Kasumi-1 (cell line): ENCODE measurements around the gene RAB5A.
"Not testable (repeated sequence)": the region's sequence is repeated elsewhere in the genome, so short reads cannot be mapped to it uniquely, and the experiment has no call there.

Source experiments
- DNase-seq, 2 experiments: peaks; one replicate each; lab custom pipeline; 2025; lab: John Stamatoyannopoulos, UW

The RAB5A gene

DNA sequence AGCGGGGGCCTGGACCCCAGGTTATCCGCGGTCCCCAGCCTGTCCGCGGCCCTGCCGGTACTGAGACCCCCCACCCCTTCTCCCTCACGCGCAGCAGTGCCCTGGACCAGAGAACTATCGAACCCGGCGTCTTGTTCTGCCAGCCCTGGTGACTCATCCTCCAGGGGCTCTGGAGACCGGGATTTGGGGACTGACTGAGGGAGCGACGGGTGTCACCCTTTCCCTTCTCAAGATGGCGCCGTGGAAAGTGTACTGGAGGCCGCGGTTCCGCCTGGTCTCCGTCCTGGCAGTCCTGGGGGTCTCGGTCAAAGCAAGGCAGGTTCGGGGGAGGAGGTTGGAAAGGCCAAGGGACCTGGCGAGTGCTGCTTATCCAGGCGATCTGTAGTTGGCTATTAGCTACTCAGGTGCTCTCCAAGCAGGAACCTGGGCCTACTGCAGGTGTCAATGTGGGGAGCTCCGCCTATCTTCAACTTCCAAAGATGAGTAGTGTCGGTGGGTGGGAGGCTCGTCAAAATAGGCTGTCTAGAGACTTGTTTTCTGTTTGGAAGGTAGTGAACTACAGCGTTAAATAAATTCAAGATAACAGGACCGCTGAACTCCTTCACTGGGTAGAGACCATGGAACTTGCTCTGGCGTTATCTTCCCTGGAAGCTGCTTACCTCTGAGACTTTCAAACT is 790 bp downstream of the RAB5A start:
- peak; percentile 27 to 54 for DNase-seq

- DNase-seq = no peak
Observed at GRCh38 chr3:19948226-19948591, 1.3 kb downstream of the RAB5A start.

- DNase-seq = no peak
Observed at GRCh38 chr3:19950316-19950715, 3.4 kb downstream of the RAB5A start.

GRCh38 chr3:19954676-19955075 is 7.8 kb downstream of the RAB5A start:
- DNase-seq = no peak

GRCh38 chr3:19957354-19957753 is 10.5 kb downstream of the RAB5A start:
- not testable (repeated sequence) for DNase-seq

DNA sequence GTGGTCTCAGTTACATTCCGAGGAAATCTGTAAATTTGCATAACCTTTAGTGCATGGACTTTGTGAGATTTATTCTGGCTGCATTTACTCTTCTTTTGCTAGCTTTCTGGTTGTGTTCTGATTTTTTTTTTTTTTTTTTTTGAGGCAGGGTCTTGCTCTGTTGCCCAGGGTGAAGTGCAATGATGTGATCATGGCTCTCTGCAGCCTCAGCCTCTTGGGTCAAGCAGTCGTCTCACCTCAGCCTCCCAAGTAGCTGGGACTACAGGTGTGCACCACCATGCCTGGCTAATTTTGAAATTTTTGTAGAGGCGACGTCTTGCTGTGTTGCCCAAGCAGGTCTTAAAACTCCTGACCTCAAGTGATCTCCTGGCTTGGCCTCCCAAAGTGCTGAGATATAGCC is 12.6 kb downstream of the RAB5A start:
- DNase-seq = no peak

DNA sequence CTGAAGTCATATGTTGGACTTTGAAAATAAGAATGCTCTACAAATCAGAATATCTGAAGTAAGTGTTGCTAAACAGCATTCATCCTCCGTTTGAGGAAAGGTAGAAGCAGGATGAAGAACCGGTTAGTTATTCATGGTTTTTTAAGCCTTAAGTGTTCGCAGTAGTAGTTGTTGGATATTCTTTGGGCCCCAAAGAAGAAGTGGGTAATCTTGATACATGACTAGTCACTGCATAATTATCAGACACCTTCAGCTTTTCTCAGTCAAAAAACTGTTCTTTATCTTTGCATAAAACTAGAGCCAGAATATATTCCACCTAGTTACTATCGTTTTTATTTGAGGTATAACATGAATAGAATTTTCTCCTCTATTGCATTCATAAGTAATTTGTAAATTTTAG is 13.8 kb downstream of the RAB5A start:
- no peak for DNase-seq

- DNase-seq = no peak
Observed at GRCh38 chr3:19961960-19962359, 15.1 kb downstream of the RAB5A start.

DNA sequence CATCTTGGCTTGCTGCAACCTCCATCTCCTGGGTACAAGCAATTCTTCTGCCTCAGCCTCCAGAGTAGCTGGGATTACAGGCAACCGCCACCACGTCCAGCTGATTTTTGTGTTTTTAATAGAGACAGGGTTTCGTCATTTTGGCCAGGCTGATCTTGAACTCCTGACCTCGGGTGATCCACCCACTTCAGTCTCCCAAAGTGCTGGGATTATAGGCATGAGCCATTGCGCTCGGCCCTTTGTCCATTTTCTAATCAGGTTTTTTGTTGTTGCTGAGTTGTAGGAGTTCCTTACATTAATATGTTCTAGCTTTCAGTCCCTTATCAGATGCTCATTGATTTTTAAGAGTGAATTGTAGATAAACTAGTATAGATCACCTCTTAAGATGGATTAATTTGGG is 20.3 kb downstream of the RAB5A start:
- no peak for DNase-seq

GRCh38 chr3:19967812-19968211 is 20.9 kb downstream of the RAB5A start:
- no peak for DNase-seq

GRCh38 chr3:19970327-19970726 is 23.4 kb downstream of the RAB5A start:
- no peak for DNase-seq

DNA sequence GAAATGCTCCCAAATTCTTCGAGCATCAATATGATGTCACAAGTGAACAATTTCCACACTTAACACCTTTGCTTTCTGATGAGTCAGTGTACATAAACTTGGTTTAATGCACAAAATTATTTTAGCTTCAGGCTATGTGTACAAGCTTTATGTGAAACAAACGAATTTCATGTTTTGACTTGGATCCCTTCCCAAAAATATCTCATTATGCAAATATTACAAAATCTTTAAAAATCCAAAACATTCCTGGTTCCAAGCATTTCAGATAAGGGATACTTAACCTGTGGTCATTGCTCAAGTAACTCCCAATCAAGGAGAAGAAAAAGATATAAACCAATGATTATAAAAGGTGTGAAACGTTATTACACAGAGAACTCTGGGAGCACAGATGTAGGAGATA is 25.2 kb downstream of the RAB5A start:
- no peak for DNase-seq

DNA sequence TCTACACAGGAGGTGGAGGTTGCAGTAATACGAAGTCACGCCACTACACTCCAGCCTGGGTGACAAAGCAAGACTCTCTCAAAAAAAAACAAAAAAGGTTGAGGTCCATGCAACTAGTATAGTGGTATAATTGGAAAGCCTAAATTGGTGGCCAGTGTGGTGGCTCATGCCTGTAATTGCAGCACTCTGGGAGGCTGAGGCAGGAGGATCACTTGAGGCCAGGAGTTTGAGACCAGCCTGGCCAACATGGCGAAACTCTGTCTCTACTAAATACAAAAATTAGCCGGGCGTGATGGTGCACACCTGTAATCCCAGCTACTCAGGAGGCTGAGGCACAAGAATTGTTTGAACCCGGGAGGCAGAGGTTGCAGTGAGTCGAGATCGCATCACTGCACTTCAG is 42.0 kb downstream of the RAB5A start:
- DNase-seq = not testable (repeated sequence)

GRCh38 chr3:19994796-19995195 is 47.9 kb downstream of the RAB5A start:
- no peak for DNase-seq

DNA sequence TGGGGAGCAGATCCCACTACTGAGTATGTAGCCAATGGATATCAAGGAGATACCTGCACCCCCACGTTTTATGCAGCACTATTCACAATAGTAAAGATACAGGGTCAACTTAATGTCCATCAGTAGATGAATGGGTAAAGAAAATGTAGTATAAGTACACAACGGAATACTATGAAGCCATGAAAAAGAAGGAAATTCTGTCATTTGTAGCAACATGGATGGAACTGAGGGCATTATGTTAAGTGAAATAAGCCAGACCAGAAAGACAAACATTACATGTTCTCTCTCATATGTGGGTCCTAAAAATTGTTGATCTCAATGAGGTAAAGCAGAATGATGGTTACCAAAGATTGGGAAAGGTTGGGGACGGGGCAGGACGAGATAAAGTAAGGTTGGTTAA is 50.6 kb downstream of the RAB5A start:
- DNase-seq = no peak

DNA sequence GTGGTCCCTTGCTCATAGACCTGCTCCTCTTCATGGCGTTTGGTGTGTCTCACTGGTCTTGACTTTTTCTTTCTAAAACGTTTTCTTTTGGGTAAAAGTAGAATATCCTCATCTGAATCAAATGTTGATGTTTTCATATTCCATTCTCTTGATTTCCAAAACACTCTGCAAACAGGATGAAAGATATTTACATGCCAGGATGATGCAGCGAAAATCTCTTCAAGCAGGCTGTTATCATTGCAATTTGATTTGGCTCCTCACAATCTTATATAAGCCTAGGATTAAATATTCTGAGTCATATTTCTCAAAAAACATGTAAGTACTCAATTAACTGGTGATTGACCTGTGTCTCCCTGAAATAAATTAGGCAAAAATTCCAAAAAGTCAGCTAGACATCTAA is 55.0 kb downstream of the RAB5A start:
- DNase-seq = no peak

DNA sequence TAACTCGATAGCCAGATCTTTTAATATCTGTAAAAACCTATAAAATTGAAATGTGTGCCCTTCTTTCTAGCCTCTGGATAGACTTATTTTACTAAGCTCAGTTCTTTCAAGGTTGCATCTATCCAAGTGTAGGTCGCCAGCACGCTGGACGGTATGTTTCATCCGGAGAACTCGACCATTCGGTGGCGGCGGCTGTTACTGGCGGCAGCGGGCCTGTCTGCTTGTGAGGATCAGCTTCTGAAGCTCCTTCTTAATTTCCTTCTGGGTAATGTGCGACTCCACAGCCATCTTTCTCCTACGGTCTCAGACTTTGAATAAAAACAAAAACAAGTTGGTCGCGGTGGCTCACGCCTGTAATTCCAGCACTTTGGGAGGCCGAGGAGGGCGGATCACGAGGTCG is 61.1 kb downstream of the RAB5A start:
- DNase-seq = no peak

GRCh38 chr3:20008646-20009045 is 61.7 kb downstream of the RAB5A start:
- DNase-seq = no peak

GRCh38 chr3:20012164-20012563 is 65.3 kb downstream of the RAB5A start, which contains the start of gene PP2D1:
PP2D1 (minus strand) TSS chr3:20012264; CDS start chr3:20012072, 192 bp downstream.
- DNase-seq = no peak

GRCh38 chr3:20013396-20013795 is 66.5 kb downstream of the RAB5A start:
- no peak for DNase-seq

- no peak for DNase-seq
Observed at GRCh38 chr3:20015525-20015924, 68.6 kb downstream of the RAB5A start.

- DNase-seq = not testable (repeated sequence)
Observed at GRCh38 chr3:20016076-20016475, 69.2 kb downstream of the RAB5A start.

- DNase-seq = no peak
Observed at GRCh38 chr3:20022954-20023622, 76.2 kb downstream of the RAB5A start.
